GM12873 (cell line): ENCODE results near the gene TMEM150A.

Experiments used
- TF ChIP-seq, protein P1 (sequence below): IDR thresholded peaks from 2 replicates; pipeline ENCODE4 v1.5.1; 2012; ENCODE audit warnings: low read depth, mild to moderate bottlenecking, moderate library complexity, low read length, control low read depth; ENCODE audit not compliant: insufficient read depth; ENCODE audit errors: missing control alignments

Gene TMEM150A

GRCh38 chr2:85596026-85596333 is 6.5 kb downstream of the TMEM150A start:
- TF ChIP-seq, protein P1, sequence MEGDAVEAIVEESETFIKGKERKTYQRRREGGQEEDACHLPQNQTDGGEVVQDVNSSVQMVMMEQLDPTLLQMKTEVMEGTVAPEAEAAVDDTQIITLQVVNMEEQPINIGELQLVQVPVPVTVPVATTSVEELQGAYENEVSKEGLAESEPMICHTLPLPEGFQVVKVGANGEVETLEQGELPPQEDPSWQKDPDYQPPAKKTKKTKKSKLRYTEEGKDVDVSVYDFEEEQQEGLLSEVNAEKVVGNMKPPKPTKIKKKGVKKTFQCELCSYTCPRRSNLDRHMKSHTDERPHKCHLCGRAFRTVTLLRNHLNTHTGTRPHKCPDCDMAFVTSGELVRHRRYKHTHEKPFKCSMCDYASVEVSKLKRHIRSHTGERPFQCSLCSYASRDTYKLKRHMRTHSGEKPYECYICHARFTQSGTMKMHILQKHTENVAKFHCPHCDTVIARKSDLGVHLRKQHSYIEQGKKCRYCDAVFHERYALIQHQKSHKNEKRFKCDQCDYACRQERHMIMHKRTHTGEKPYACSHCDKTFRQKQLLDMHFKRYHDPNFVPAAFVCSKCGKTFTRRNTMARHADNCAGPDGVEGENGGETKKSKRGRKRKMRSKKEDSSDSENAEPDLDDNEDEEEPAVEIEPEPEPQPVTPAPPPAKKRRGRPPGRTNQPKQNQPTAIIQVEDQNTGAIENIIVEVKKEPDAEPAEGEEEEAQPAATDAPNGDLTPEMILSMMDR: no peak

DNA sequence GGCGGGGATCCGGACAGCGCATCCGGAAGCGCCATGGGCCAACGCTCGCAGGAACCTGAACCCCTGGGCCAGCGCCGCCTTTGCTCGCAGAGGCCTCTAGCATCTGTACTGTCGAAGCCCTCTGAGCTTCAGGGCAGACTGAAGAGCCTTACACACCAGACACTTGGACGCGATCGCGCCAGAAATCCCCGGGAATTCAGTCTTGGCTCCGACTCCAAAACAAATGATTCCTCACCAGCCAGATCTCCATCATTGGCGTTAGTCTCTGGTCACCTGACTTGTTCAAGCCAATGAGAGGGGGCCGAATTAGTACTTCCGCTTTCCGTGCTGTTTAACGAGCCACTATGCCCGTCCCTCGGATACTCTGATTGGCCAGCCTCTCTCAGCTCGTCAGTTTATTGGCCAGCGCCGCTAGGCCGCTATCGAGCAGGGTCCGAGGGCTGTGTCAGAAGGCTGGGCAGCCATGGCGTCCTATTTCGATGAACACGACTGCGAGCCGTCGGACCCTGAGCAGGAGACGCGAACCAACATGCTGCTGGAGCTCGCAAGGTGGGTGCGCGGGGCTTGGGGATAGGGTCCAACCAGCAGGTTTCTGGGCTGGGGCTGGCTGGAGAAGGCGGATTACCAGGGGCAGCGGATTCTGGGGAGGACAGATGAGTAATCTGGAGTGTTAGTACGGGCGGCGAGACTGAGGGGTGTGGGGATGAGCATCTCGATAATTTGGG is 7.0 kb downstream of the TMEM150A start, which contains the start of gene RNF181:
Gene RNF181 (plus strand): TSS at position 445 of the 725 bp plus-strand sequence. CDS start 19 bp downstream, at position 464.
- TF ChIP-seq, protein P1: no peak

DNA sequence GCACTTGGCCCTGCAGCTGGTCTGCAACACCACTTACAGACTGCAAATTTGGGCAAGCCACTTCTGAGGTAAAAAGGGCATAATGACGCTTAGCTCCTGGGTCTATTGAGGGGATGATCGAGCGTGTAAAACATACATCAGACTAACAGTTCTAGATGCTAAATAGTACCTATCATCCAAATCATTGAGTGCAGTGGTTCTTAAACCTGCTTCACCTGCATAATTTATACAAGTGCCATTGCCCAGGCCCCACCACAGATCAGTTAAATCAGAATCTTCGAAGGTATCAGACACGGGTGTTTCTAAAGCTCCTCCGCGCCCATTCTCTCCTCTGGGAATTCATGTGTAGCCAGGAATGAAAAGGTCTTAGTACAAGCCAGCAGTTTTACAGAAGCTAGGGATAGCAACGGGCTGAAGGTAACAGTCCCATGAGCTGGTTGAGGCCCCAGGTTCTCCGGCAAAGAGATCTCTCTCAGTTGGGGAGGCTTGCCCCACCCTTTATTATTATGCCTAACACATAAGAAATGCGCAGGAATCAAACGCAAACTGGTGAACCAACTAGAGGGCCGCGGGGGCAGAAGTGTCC is 7.7 kb downstream of the TMEM150A start:
- TF ChIP-seq, protein P1: no peak

GRCh38 chr2:85593023-85593422 is 9.5 kb downstream of the TMEM150A start:
- TF ChIP-seq, protein P1: no peak

DNA sequence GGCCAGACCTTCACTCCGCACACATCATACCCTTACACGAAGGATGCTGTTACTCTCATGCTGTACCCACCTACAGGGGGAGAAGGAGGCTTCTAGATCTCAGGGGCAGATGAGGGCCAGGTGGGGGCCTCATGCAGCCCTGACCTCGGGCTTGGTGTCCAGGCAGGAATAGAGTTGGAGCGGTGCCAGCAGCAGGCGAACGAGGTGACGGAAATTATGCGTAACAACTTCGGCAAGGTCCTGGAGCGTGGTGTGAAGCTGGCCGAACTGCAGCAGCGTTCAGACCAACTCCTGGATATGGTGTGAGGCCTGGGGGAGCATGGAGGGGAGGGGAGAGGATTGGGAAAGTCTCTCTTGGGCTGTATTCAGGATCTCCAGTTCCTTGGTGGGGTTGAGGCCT is 10.9 kb downstream of the TMEM150A start:
- TF ChIP-seq, protein P1: no peak

- TF ChIP-seq, protein P1: no peak
These were observed 11.5 kb downstream of the TMEM150A start for GRCh38 chr2:85590950-85591349.

DNA sequence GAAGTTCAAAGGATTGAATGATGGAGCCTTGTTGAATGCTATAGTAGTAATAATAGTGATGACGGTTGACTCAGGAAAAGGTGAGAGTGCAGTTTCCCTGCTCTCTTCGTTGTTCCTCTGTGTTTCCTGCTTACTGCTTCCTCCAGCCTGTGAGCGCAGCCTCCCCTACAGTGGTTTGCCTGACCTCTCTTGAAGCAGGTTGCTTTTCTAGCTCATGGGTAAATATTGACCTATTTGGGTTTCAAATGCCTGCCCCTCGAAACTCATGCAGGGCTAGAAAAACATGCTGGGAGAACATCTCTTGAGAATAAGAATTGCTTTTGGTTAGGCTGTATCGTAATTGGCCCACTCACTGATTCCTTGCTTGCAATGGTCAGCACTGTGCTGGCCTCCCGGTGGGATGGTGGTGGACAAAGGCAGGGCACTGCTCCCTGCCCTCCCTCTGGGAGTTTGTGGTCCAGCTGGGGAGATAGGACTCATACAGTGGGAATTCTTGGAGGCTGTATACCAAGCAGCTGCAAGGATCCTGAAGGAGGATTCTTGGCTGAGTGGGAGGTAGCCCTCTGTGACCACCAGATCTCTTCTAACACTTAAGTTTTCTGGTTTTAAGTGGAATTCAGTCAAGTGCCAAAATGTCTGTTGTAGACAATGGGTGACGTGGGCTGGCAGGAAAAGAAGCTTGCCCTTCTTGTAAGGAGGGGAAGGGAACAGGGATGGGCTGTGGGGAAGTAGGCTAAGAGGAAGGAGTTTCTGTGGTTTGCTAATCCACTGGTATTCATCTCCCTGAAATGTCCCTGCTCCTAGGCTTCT is 12.3 kb downstream of the TMEM150A start:
- TF ChIP-seq, protein P1: no peak
